Esophagus squamous epithelium (tissue), 4 donors: ENCODE data around the gene CAMTA1.

ENCODE experiments used
- CTCF ChIP-seq, 6 experiments: fragments of 450-650 bp in 4 of 6; fragments of 200-600 bp in 2 of 6; sonication (generic) in 2 of 6; IDR thresholded peaks; one replicate each; pipeline ENCODE4 v1.5.1; 2016 to 2019; ENCODE audit warnings: antibody characterized with exemption in 6 of 6, mild to moderate bottlenecking in 4 of 6, moderate library complexity in 4 of 6
- POLR2A ChIP-seq, 4 donors: fragments of 450-650 bp; IDR thresholded peaks; one replicate each; pipeline ENCODE4 v1.6.1; 2017; ENCODE audit warnings: antibody characterized with exemption in 4 of 4, mild to moderate bottlenecking in 4 of 4, moderate library complexity in 3 of 4

- TF ChIP-seq CTCF (IDR thresholded peaks at IDR 0.05) (no peak), POLR2A (IDR thresholded peaks at IDR 0.05) (no peak)
Observed at GRCh38 chr1:7474143-7474490, 688.9 kb downstream of the CAMTA1 start.
